PC-3 (cell line): Measurements from ENCODE around the gene ANKRD11.

ENCODE experiments used
- CTCF ChIP-seq: fragments of 300-600 bp; sonication (generic); conservative IDR thresholded peaks from 2 replicates; pipeline ENCODE4 v1.5.1; 2017; ENCODE audit warnings: antibody characterized with exemption, low read depth, mild to moderate bottlenecking, low read length
- EZH2 ChIP-seq: fragments of 300-600 bp; sonication (generic); IDR thresholded peaks from one replicate; pipeline ENCODE4 v1.6.1; 2017; ENCODE audit warnings: antibody characterized with exemption, mild to moderate bottlenecking, low read length; ENCODE audit not compliant: unreplicated experiment

- no peak for TF ChIP-seq CTCF
- TF ChIP-seq EZH2 = no peak
These were observed 155.9 kb downstream of the ANKRD11 start for GRCh38 chr16:89334461-89334860.
